ENCODE results near the gene IP6K3.
A peak's percentile ranks its signal among the peaks of the same experiment; 100 is the strongest.

The IP6K3 gene

DNA sequence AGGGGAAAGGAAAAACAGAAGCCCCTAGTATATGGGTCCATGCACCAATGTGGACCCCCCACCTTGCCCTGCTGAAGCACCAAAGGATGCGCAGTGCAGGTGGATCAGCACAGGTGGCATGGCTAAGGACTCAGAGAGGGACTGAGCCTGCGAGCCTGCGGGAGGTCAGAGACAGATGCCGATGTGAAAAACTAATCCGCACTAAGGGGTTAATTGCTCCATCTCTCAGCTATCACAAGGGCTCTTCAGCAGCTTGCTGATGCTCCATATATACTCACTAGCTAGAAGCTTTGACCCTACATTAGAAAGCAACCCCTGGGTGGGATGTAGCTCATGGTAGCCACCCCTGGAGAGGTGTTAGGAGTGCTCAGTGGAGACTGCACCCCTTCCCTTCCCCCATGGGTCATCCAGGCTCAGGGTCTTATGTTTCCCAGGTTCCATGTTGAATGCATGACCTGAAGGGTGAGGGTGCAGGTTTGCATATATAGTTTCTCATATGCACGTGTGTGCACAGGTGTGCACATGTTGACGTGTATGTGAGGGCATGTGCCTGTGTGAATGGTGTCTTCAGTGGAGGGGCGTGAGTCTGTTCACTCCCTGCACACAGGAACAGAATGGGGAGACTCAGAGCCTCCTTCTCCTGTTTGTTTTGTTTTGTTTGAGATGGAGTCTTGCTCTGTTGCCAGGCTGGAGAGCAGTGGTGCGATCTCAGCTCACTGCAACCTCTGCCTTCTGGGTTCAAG is 13.4 kb upstream of the IP6K3 start:
- no peak for DNase-seq (ENCODE audit: low read depth)

DNA sequence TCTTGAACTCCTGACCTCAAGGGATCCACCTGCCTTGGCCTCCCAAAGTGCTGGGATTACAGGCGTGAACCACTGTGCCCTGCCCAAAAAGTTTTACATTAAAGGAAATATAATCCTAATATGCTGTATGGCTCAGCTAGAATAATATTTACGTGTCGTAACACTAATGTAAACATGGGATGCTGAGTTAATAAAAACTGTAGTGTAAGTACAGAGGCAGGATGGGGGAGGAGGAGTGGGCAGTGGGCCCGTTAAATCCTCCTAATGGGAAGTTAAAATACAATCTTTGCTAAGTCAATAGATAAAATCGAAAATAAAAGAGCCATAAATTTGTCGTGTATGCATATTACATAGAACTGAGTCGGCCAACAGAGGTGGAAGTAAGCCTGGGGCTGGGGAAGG is 12.1 kb upstream of the IP6K3 start:
- DNase-seq (ENCODE audit: low read depth): no peak

DNA sequence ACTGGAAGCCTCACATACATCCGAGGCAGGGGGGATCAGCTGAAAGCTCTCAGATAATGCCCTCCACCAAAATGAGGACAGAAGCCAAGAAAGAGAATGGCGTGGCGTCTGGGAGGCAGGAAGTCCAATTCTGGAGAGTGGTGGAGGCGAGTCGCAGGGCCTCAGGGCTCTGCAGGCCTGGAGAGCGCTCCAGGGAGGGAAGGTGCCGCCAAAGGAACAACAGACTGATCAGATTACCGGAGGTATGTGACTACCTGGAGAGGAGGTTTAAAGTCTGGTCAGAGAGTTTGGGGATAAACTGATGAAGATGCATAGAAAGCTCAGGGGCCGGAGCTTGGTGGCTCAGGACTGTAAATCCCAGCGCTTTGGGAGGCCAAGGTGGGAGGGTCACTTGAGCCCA is 11.2 kb upstream of the IP6K3 start:
- no peak for DNase-seq (ENCODE audit: low read depth)

DNA sequence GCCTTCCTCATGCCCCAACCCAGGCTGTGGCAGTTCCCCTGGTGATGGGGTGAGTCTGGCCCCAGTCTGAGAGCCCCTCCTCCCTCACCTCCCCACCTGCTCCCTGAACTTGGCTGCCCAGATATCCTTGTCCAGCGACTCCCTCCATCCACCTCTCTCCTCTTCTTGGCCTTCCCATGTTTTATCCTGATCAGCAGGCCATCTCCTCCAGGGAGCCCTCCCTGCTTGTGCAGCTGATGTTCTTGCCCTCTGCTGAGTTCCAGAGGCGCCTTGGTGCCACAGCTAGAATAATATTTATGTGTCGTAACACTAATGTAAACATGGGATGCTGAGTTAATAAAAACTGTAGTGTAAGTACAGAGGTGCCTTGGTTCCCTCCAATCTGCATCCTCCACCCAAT is 10.4 kb upstream of the IP6K3 start:
- DNase-seq (ENCODE audit: low read depth): no peak

DNA sequence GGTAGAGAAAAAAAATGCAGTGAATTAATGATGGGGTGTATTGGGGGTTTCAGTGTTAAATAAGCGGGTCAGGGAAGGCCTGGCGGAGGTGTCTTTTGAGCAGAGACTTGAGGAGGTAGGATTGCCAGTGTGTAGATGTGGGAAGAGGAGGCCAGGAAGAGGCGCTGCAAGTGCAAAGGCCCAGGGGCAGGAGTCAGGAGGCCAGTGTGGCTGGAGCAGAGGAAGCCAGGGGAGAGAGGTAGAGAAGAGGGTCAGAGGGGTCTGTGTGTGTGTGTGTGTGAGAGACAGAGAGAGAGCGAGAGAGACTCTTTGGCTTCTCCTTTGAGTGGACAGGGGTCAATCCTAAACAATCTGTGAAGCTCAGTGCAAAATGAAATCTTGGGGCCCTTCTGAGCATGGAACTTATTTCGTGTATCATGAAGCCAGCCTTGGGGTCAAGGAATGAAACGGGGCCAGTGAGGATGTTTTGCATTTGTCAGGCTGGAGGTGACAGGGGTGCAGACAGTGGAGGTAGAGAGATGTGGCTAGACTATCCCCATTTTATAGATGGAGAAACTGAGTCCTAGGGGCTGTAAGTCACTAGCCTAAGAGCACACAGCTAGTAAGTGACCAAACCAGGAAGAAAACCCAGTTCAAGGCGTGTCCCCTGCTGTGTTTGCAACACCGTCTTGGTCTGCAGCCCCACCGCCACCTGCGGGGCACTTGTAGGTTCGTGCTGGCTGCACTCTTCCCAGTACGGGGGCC is 9.7 kb upstream of the IP6K3 start:
- DNase-seq (ENCODE audit: low read depth): no peak

DNA sequence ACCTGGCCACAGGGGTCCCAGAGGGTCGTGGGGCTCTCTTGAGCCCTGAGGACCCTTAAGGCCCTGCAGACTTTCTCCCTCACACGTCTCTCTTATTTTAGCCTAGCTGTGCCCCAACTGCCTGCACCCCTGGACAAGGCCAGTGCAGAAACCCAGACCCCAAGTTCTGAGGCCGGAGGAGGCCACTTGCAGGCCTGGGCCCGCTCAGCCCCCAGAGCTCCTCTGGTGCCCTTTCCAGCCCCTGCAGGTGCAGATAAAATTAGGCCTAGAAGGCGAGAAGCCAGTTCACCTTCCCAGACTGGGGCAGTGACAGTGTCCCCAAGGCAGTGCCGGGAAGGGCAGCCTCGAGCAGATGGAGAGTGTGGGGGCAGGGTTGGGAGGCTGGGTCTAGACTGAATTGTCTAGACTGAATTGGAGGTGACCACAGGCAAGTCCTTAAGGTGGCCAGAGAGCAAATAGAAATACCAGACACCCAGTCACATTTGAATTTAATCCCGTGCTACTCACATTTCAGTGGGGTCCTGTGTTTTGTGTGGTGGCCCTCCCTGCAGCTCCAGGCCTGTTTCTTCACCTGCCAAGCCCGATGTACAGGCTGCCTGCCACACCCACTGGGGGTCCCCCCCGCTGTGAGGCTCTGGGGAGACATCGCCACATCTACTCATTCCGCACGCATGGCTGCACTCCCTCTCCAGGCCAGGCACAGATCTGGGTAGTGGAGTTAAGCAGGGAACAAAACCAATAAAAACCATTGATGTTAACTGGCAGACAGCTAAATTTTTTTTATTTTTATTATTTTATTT is 8.6 kb upstream of the IP6K3 start:
- no peak for DNase-seq (ENCODE audit: low read depth)

DNA sequence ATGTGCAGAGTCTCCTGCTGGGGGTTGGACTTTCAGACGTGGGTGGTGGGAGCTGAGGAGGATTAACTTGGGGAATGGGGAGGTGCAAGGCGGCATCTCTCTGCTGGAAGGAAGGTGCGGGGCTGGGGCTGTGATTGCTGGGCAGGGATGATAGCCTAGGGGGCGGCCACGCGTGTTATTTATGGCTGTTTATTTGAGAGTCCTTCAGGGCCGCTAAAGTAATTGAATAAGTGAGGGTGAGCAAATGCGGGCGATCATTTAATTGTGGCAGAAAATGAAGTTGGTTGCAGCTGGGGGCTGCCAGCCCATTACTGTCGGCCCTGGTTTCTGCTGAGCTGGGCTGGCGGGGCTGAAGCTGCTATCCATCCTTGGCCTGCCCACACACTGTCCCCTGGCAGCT is 7.5 kb upstream of the IP6K3 start:
- no peak for DNase-seq (ENCODE audit: low read depth)

DNA sequence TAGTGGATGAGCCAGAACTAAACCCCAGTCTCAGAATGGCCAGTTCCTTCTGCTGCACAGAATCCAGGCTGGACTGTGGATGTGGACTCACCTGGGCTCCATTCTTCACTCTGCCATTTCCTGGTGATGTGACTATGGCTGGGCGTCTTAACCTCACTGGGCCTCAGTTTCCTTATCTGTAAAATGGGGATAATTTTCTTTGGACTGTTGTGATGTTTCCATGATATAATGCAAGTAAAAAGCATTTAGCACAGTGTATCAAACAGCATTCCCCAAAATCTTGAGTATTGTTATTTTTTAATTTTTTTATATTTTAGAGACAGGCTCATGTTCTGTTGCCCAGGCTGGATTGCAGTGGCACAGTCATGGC is 5.9 kb upstream of the IP6K3 start:
- DNase-seq (ENCODE audit: low read depth): no peak

DNA sequence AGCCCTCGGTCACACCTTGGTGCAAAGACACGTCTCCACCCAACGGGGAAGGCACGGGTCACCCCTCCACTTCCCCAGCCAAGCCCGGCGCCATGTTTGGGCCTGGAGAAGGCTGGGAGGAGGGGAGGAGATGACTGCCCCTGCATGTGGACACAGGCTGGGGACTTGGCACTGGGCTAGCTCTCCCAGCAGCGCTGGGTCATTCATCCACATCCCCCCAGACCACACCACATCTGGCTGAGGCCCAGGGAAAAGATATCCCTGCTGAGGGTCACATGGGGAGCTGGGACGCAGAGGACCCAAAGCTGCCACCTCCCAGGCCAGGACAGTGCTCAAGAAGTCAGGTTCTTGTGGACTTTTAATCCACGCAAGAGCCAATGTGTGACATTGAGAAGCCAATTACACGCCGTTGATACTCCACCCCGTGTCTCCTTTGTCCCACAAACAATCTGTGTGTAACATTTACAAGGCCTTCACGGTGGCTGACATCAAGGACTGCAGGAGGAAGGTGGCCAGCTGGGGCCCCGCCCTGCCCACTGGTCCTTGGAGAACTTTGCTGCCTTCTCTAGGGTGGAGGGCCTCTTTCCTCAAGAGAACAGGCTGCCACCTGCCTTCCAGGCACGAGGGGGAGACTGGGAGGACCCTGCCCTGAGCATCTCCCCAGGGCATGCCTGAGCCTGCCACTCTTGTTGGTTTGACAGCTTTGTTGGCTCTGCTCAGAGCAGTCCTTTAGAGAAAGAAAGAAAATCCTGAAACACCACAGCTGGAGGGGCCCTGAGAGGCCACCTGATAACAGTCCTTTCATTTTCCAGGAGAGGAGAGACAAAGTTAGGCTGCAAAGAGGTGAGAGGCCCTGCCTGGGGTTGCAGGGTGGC is 5.3 kb upstream of the IP6K3 start:
- no peak for DNase-seq (ENCODE audit: low read depth)

DNA sequence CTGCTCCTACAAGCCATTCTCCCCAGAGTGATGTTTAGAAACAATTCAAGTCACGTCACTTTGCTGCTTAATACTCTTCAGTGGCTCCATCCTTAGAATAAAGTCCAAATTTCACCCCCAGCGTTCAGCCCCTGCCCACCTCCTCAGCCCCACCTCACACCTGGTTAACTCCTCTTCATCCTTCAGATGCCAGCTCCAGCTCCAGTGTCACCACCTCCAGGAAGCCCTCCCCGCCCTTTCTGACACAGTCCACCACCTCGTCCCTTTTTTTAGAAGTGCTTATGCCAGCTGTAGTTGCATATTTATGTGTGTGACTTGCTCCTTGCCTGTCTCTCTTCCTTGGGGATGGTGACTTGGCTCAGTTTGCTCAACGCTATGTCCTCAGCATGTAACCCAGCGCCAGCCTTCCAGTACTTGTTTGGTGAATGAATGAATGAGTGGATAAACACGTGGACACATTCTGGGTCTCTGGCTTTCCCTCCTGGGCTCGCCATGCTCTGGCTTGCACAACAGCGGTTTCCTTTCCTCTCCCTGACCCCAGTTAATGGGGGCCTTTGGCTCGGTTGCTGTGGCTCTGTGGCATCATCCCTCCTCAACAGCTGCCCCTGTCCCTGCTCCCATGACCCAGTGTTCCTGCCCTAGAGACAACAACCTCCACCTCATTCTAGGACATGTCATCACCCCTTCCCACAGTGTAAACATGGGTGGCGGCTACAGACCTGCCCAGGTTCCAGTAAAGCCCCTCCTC is 3.7 kb upstream of the IP6K3 start:
- no peak for DNase-seq (ENCODE audit: low read depth)

DNA sequence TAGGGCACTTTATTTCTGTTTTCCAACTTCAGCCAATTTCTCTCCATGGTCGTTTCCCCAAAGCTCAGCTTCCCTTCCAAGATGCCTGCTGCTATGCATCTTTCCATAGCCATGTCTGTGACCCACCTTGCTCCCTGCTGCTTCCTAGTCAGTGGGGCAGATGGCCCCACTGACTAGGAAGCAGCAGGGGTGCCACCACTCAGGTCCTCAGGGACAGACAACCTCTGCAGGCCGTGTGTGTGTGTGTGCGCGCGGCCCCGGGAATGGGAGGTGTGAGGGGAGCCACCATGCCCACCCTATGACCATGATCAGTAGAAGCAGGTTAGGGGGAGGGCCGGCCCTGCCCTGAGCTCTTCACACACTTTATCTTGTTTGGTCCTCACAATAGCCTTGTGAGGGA is 2.7 kb upstream of the IP6K3 start:
- DNase-seq (ENCODE audit: low read depth): no peak

DNA sequence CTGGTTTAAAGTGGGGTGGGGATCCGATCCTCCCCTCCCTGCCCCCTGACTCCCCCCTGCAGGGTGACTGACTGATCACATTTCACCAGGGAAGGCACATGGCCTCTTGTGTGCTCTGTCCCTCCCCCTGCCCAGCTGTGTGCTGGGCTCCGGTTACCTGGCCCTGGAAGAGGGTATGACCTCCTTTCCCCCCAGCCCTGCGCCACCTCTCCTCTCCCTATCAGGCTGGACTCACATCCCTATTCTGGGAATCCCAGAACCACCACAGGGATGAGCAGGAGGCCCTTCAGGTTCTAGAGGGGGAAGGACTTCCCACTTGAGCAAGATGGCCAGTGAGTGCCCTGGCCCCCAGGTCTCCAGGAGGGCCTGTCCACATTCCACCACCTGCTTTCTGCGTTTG is 2.1 kb upstream of the IP6K3 start:
- DNase-seq (ENCODE audit: low read depth): no peak

DNA sequence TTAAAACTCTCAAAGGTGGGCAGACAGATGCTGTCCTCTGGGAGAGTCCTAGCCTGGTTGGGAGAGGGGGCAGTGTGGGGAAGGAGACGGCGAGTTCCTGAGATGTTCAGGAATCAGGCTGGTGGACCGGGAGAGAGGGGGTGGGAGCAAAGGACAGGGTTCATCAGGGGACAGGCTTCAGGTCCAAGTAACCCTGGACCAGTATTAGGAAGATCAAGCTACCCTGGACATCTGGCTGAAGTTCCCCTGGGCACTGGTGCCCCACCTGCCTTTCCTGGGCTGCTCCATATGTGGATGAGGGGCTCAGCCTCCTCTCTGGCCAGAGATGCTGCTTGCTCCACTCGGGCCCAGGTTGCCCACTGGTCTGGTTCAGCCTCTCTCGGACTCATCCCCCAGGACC is 1.1 kb upstream of the IP6K3 start:
- DNase-seq (ENCODE audit: low read depth): no peak

DNA sequence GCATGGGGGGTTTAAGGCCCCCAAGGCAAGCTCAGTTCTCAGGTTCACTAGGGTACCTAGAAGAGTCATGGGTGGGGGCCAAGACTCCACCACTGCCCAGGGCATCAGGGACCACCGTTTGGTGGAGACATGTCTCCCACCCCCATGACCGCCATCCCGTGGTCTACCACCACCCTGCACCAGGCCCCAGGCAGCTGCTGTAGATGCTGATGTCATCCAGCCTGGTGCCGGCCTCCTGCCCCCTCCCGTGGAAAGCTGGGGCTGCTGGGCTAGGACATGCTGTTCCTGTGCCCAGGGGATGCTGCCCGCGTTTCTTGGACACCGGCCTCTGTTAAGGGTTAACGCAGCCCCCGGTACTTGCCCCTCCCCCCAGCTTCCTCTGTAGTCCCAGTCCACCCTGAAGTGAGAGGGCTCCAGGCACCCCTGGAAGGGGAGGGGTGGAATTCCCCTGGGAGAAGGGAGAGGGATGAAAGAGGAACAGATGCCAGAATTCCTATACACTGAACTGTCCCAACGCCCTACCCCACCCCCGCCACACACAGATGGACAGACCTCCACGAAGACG is 587 bp downstream of the IP6K3 start:
- no peak for DNase-seq (ENCODE audit: low read depth)

DNA sequence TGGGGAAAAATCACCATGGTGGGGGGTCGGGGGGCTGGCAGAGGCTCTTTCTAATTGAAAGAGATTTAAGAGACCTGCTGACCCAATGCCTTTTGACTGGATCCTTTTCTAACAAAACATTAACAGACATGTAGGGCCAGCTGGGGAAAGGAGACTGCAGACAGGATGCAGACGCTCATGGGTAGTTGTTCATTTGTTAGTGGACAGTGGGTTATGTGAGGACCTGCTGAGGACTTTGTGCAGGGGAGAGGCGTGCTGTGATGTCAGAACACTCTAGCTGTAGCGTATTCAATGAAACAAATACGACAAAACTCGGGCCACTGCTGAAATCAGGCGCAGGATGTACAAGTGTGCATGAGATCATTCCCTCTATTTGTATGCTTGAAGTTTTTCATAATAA is 1.2 kb downstream of the IP6K3 start:
- no peak for DNase-seq (ENCODE audit: low read depth)

DNA sequence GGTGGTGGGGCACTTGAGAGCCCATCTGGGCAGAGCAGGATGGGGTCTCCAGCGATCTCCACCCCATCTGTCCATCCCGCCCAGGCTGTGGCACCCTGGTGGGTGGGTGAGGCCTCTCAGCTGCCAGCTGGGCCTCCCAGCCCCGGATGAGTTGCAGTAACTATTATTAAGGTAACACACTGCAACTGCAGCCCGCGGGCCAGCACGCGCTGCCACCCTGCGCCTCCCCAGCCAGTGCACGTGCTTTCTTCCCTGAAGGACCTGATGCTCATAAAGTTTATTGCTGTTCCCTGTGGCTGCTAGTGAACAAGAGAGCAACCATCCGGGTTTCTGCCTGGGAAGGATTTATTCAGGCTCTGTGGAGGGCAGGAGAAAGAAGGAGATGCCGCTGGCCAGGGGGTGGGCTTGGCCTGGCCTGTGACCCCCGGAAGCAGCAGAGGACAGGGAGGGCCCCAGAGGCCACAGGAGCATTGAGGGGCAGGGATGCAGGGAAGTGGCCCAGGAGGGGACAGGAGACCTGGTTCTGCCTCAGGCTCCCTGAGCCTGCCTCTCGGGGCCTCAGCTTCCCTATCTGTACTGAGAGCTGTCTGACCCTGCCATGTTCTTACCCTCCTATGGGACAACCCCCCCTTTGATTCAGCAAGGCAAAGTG is 1.7 kb downstream of the IP6K3 start:
- no peak for DNase-seq (ENCODE audit: low read depth)

DNA sequence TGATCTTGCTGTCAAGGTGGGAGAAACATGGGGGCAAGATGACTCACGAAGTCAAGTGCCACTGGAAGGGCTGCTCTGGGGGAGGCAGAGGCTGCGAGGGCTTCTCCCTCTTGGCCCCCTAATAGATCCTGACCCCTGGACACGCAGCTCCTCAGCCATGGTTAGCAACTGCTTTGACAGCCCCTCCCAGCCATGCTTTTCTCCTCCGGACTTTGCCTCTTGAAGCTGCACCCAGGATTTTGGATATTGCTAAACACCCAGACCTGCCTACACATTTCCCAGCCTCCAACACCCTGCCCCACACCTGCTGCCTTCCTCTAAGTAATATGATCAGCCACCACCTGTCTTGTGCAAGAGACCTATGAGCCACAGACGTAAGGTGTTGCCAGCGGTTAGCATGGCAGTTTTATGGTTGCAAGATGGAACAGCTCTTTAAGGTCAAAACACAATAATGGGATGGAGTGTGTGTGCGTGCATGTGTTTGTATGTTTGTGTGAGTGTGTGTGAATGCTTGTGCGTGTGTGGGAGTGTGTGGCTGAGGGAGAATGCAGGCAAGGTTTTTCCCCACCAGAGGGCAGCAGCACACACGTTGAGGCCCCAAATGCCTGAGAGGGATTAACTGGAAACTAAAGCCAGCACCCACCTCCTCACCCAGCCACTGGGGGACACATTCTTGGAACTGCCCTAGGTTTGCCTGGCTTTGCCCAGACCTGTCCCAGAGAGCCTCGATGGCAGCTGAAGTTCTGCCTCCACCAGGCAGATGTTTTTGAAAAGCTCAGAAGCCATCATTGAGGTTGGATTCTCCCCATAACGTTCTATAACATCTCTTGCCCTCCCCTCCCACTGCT is 2.5 kb downstream of the IP6K3 start:
- DNase-seq (ENCODE audit: low read depth): peak; percentile 67

DNA sequence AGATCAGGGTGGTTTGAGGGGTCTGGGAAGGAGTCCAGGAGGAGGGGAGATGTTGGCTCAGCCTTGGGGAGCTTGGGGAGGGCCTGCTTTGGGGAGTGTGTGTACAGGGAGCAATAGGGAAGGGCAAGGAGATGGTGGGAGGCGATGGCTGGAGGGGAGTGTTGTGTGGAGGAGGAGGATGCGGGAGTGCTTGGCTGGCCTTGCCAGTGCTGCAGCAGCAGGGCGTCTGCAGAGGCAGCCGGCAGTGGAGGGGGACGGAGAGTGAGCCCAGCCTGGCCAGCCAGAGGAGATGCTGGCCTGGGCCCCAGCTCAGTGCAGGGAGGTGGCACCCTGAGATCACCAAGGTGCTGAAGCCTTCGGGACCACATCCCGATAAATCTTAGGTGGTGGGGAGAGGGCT is 3.9 kb downstream of the IP6K3 start:
- no peak for DNase-seq (ENCODE audit: low read depth)

DNA sequence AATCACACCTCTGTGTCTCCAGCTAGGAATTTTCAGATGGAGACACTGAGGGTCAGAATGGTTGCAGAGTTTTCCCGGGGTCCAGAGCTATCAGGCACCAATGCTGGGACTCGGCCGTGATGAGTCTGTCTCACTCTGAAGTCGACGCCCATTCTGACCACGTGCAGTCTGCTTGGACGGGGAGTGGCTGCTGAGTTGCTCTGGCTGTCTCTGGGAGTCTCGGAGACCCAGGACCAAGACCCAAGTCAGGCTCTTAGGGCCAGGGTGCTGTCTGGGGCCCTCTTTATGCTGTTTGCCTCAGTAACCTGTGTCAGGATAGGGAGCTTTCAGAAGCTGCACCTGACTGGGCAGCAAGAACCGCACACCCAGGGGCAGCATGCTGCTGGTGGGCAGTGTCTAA is 4.6 kb downstream of the IP6K3 start:
- DNase-seq (ENCODE audit: low read depth): no peak

DNA sequence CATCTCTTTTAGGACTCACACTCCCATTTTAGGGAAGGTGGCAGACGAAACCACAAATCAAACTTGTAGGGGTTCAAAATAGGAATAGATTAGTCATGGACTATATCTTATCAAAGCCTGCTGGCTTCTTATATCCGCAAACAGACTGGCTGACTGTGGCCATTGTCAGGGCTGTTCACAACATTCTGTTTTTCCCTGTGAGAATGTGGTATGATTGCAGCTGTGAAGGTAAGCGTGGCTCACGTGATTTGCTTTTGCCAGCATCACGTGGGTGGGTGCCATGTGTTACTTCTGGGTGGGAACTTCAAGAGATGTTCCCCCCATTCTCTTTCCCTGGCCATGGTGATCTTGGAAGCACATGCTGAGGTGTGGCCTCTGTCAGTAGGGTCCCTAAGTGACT is 5.9 kb downstream of the IP6K3 start:
- no peak for DNase-seq (ENCODE audit: low read depth)
